ENCODE results near the gene CAMK1D.
"Not testable (repeated sequence)": the region's sequence is repeated elsewhere in the genome, so short reads cannot be mapped to it uniquely, and the experiment has no call there.

CAMK1D gene

GRCh38 chr10:12340937-12341336, 8.4 kb upstream of the CAMK1D start:
- DNase-seq (ENCODE audit: low spot score): no peak

GRCh38 chr10:12341526-12341925, 7.8 kb upstream of the CAMK1D start:
- DNase-seq (ENCODE audit: low spot score): no peak

GRCh38 chr10:12344375-12345110, 4.8 kb upstream of the CAMK1D start:
- no peak for DNase-seq (ENCODE audit: low spot score)

- DNase-seq (ENCODE audit: low spot score): no peak
Measured at GRCh38 chr10:12346707-12347106, 2.6 kb upstream of the CAMK1D start.

- DNase-seq (ENCODE audit: low spot score): peak; percentile 72
Measured at GRCh38 chr10:12348294-12348869, 965 bp upstream of the CAMK1D start.

- DNase-seq (ENCODE audit: low spot score): no peak
Measured at GRCh38 chr10:12349629-12350166, 351 bp downstream of the CAMK1D start.

GRCh38 chr10:12350167-12350872, 973 bp downstream of the CAMK1D start:
- DNase-seq (ENCODE audit: low spot score): peak; percentile 69

GRCh38 chr10:12350925-12351324, 1.6 kb downstream of the CAMK1D start:
- DNase-seq (ENCODE audit: low spot score): no peak

- no peak for DNase-seq (ENCODE audit: low spot score)
Measured at GRCh38 chr10:12351447-12351846, 2.1 kb downstream of the CAMK1D start.

- no peak for DNase-seq (ENCODE audit: low spot score)
Measured at GRCh38 chr10:12351889-12352288, 2.5 kb downstream of the CAMK1D start.

GRCh38 chr10:12353399-12354242, 4.3 kb downstream of the CAMK1D start:
- no peak for DNase-seq (ENCODE audit: low spot score)

- not testable (repeated sequence) for DNase-seq (ENCODE audit: low spot score)
Measured at GRCh38 chr10:12354696-12355095, 5.3 kb downstream of the CAMK1D start.

GRCh38 chr10:12355384-12355783, 6.0 kb downstream of the CAMK1D start:
- no peak for DNase-seq (ENCODE audit: low spot score)

GRCh38 chr10:12357525-12358151, 8.3 kb downstream of the CAMK1D start:
- DNase-seq (ENCODE audit: low spot score): no peak

GRCh38 chr10:12358863-12359564, 9.7 kb downstream of the CAMK1D start:
- no peak for DNase-seq (ENCODE audit: low spot score)

- DNase-seq (ENCODE audit: low spot score): no peak
Measured at GRCh38 chr10:12360461-12360860, 11.1 kb downstream of the CAMK1D start.

GRCh38 chr10:12361115-12361514, 11.8 kb downstream of the CAMK1D start:
- DNase-seq (ENCODE audit: low spot score): not testable (repeated sequence)

- no peak for DNase-seq (ENCODE audit: low spot score)
Measured at GRCh38 chr10:12364559-12364958, 15.2 kb downstream of the CAMK1D start.

- no peak for DNase-seq (ENCODE audit: low spot score)
Measured at GRCh38 chr10:12367272-12367671, 17.9 kb downstream of the CAMK1D start.

- DNase-seq (ENCODE audit: low spot score): no peak
Measured at GRCh38 chr10:12369982-12370381, 20.6 kb downstream of the CAMK1D start.

- no peak for DNase-seq (ENCODE audit: low spot score)
Measured at GRCh38 chr10:12372846-12373245, 23.5 kb downstream of the CAMK1D start.

All from left forelimb (tissue), 1 donor.